ENCODE data around the gene DIPK1A. TPM values are rescaled to one million over a fixed set of nuclear protein-coding genes. Genes with fewer than 3 reads are reported as not detected.

DIPK1A gene
- total and polyA plus RNA-seq, 5 donors: 4.4 to 10.1 (median 8.3) TPM

GRCh38 chr1:92848201-92848600, 113.1 kb downstream of the DIPK1A start:
- intact Hi-C loops (cut with DNase I): no loop called here
- 90% methylated on average over 4 of the region's 4 CpGs for WGBS
- DNase-seq (no peak), ATAC-seq (no peak)
- Histone ChIP-seq H3K27me3 (ENCODE audit: control insufficient read depth, insufficient read depth) (no peaks in the 10 kb centered on the region), H3K27ac (ENCODE audit: low read length) (no peak overlapping the region), H3K4me1 (ENCODE audit: control insufficient read depth, insufficient read depth, low read length) (no peaks in the 10 kb centered on the region), H3K4me3 (ENCODE audit: low read length) (no peak overlapping the region), H3K9me3 (ENCODE audit: control insufficient read depth, low read length) (no peaks in the 10 kb centered on the region)

GRCh38 chr1:92845908-92846307, 115.4 kb downstream of the DIPK1A start:
- no peak for ATAC-seq
- Histone ChIP-seq H3K27ac (ENCODE audit: low read length) (no peak overlapping the region), H3K4me3 (ENCODE audit: low read length) (no peak overlapping the region), H3K4me1 (ENCODE audit: control insufficient read depth, insufficient read depth, low read length) (no peaks in the 10 kb centered on the region), H3K27me3 (ENCODE audit: control insufficient read depth, insufficient read depth) (no peaks in the 10 kb centered on the region), H3K9me3 (ENCODE audit: control insufficient read depth, low read length) (no peaks in the 10 kb centered on the region)
- no peak for DNase-seq
- intact Hi-C loops (cut with DNase I): no loop called here
- 63% methylated on average over 3 of the region's 3 CpGs for whole genome bisulfite sequencing

- Histone ChIP-seq H3K27me3 (ENCODE audit: control insufficient read depth, insufficient read depth) (no peaks in the 10 kb centered on the region), H3K9me3 (ENCODE audit: control insufficient read depth, low read length) (no peaks in the 10 kb centered on the region), H3K27ac (ENCODE audit: low read length) (no peak overlapping the region), H3K4me1 (ENCODE audit: control insufficient read depth, insufficient read depth, low read length) (no peaks in the 10 kb centered on the region), H3K4me3 (ENCODE audit: low read length) (no peak overlapping the region)
- intact Hi-C loops (cut with DNase I): no loop called here
- 96% methylated on average over 3 of the region's 3 CpGs for WGBS
- DNase-seq (no peak), ATAC-seq (no peak)
Observed at GRCh38 chr1:92844439-92844838, 116.8 kb downstream of the DIPK1A start.

GRCh38 chr1:92843429-92844352, 117.6 kb downstream of the DIPK1A start:
- no peaks in the 10 kb centered on the region for H3K27me3 ChIP-seq (ENCODE audit: control insufficient read depth, insufficient read depth)
- no peak for ATAC-seq
- no peak for DNase-seq
- no peaks in the 10 kb centered on the region for H3K9me3 ChIP-seq (ENCODE audit: control insufficient read depth, low read length)
- no peaks in the 10 kb centered on the region for H3K4me1 ChIP-seq (ENCODE audit: control insufficient read depth, insufficient read depth, low read length)
- H3K4me3 ChIP-seq (ENCODE audit: low read length): no peak overlapping the region
- WGBS: 91% methylated on average over 8 of the region's 8 CpGs
- H3K27ac ChIP-seq (ENCODE audit: low read length): no peak overlapping the region
- intact Hi-C loops (cut with DNase I): no loop called here

- ATAC-seq (no peak), DNase-seq (no peak)
- Histone ChIP-seq H3K4me1 (ENCODE audit: control insufficient read depth, insufficient read depth, low read length) (no peaks in the 10 kb centered on the region), H3K4me3 (ENCODE audit: low read length) (no peak overlapping the region), H3K27ac (ENCODE audit: low read length) (no peak overlapping the region), H3K9me3 (ENCODE audit: control insufficient read depth, low read length) (no peaks in the 10 kb centered on the region), H3K27me3 (ENCODE audit: control insufficient read depth, insufficient read depth) (no peaks in the 10 kb centered on the region)
- 44% methylated on average over 2 of the region's 2 CpGs for WGBS
- intact Hi-C loops (cut with DNase I): no loop called here
Observed at GRCh38 chr1:92843046-92843423, 118.2 kb downstream of the DIPK1A start.

- ATAC-seq (no peak), DNase-seq (no peak)
- intact Hi-C loops (cut with DNase I): no loop called here
- 89% methylated on average over 4 of the region's 4 CpGs for WGBS
- Histone ChIP-seq H3K9me3 (ENCODE audit: control insufficient read depth, low read length) (no peaks in the 10 kb centered on the region), H3K4me1 (ENCODE audit: control insufficient read depth, insufficient read depth, low read length) (no peaks in the 10 kb centered on the region), H3K27me3 (ENCODE audit: control insufficient read depth, insufficient read depth) (no peaks in the 10 kb centered on the region), H3K27ac (ENCODE audit: low read length) (no peak overlapping the region), H3K4me3 (ENCODE audit: low read length) (no peak overlapping the region)
Observed at GRCh38 chr1:92842082-92843045, 118.9 kb downstream of the DIPK1A start.

- no peaks in the 10 kb centered on the region for H3K9me3 ChIP-seq (ENCODE audit: control insufficient read depth, low read length)
- H3K27ac ChIP-seq (ENCODE audit: low read length): no peak overlapping the region
- H3K4me1 ChIP-seq (ENCODE audit: control insufficient read depth, insufficient read depth, low read length): no peaks in the 10 kb centered on the region
- H3K4me3 ChIP-seq (ENCODE audit: low read length): no peak overlapping the region
- DNase-seq: no peak
- H3K27me3 ChIP-seq (ENCODE audit: control insufficient read depth, insufficient read depth): no peaks in the 10 kb centered on the region
- WGBS: 64% methylated on average over 5 of the region's 5 CpGs
- intact Hi-C loops (cut with DNase I): no loop called here
- no peak for ATAC-seq
Observed at GRCh38 chr1:92840600-92840999, 120.7 kb downstream of the DIPK1A start.

- Histone ChIP-seq H3K27ac (ENCODE audit: low read length) (no peak overlapping the region), H3K27me3 (ENCODE audit: control insufficient read depth, insufficient read depth) (no peaks in the 10 kb centered on the region), H3K9me3 (ENCODE audit: control insufficient read depth, low read length) (no peaks in the 10 kb centered on the region), H3K4me3 (ENCODE audit: low read length) (no peak overlapping the region), H3K4me1 (ENCODE audit: control insufficient read depth, insufficient read depth, low read length) (no peaks in the 10 kb centered on the region)
- intact Hi-C loops (cut with DNase I): no loop called here
- WGBS: 42% methylated on average over 2 of the region's 2 CpGs
- ATAC-seq: no peak
- DNase-seq: no peak
Observed at GRCh38 chr1:92839442-92839841, 121.8 kb downstream of the DIPK1A start.

- Histone ChIP-seq H3K4me1 (ENCODE audit: control insufficient read depth, insufficient read depth, low read length) (peaks cover 4% of the 10 kb centered on the region), H3K4me3 (ENCODE audit: low read length) (no peak overlapping the region), H3K27ac (ENCODE audit: low read length) (no peak overlapping the region), H3K27me3 (ENCODE audit: control insufficient read depth, insufficient read depth) (no peaks in the 10 kb centered on the region), H3K9me3 (ENCODE audit: control insufficient read depth, low read length) (no peaks in the 10 kb centered on the region)
- DNase-seq (no peak), ATAC-seq (no peak)
- WGBS: 0% methylated on average over 1 of the region's 1 CpG
- intact Hi-C loops (cut with DNase I): no loop called here
Observed at GRCh38 chr1:92838519-92838918, 122.7 kb downstream of the DIPK1A start.

GRCh38 chr1:92837062-92837461, 124.2 kb downstream of the DIPK1A start:
- peaks cover 4% of the 10 kb centered on the region for H3K4me1 ChIP-seq (ENCODE audit: control insufficient read depth, insufficient read depth, low read length)
- intact Hi-C loops (cut with DNase I): no loop called here
- no peak overlapping the region for H3K4me3 ChIP-seq (ENCODE audit: low read length)

GRCh38 chr1:92834617-92835016, 126.6 kb downstream of the DIPK1A start:
- ATAC-seq: no peak
- 67% methylated on average over 5 of the region's 5 CpGs for WGBS
- no peak overlapping the region for H3K27ac ChIP-seq (ENCODE audit: low read length)
- intact Hi-C loops (cut with DNase I): no loop called here
- H3K27me3 ChIP-seq (ENCODE audit: control insufficient read depth, insufficient read depth): no peaks in the 10 kb centered on the region
- H3K4me1 ChIP-seq (ENCODE audit: control insufficient read depth, insufficient read depth, low read length): peaks cover 4% of the 10 kb centered on the region
- no peak for DNase-seq
- H3K4me3 ChIP-seq (ENCODE audit: low read length): no peak overlapping the region
- no peaks in the 10 kb centered on the region for H3K9me3 ChIP-seq (ENCODE audit: control insufficient read depth, low read length)

More at GRCh38 chr1:92837062-92837461, 124.2 kb downstream of the DIPK1A start:
- DNase-seq: no peak
- ATAC-seq: no peak
- 88% methylated on average over 2 of the region's 2 CpGs for WGBS
- Histone ChIP-seq H3K27ac (ENCODE audit: low read length) (no peak overlapping the region), H3K9me3 (ENCODE audit: control insufficient read depth, low read length) (no peaks in the 10 kb centered on the region), H3K27me3 (ENCODE audit: control insufficient read depth, insufficient read depth) (no peaks in the 10 kb centered on the region)

All from right cardiac atrium (tissue), 5 donors.